GM12864 (cell line): ENCODE measurements around the gene ARNT2.

Experiments used
- DNase-seq: peaks from one replicate; pipeline ENCODE4 v3.0.0-alpha.2; 2011; ENCODE audit warnings: low read depth
- H3K4me3 ChIP-seq: 2 replicates; pipeline ENCODE4 v1.5.1; 2011; ENCODE audit warnings: mild to moderate bottlenecking, low read depth, low read length, control low read depth
- TF ChIP-seq, protein P1 (sequence below): IDR thresholded peaks from 2 replicates; pipeline ENCODE4 v1.5.1; 2011; ENCODE audit warnings: low read depth, mild to moderate bottlenecking, moderate library complexity, low read length, control low read depth, inconsistent platforms; ENCODE audit errors: missing control alignments

ARNT2 gene

DNA sequence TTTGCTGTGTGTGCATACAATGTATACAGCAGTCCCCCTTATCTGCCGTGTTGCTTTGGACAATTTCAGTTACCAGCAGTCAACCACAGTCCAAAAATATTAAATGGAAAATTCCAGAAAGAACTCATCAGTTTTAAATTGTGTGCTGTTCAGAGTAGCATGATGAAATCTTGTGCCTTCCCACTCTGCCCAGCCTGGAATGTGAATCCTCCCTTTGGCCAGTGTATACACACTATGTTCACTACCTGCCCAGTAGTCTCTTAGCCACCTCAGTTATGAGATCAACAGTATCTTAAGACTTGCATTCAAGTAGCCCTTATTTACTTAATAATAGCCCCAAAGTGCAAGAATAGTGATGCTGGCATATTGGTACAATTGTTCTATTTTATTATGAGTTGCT, 157.3 kb downstream of the ARNT2 start:
- TF ChIP-seq, protein P1, sequence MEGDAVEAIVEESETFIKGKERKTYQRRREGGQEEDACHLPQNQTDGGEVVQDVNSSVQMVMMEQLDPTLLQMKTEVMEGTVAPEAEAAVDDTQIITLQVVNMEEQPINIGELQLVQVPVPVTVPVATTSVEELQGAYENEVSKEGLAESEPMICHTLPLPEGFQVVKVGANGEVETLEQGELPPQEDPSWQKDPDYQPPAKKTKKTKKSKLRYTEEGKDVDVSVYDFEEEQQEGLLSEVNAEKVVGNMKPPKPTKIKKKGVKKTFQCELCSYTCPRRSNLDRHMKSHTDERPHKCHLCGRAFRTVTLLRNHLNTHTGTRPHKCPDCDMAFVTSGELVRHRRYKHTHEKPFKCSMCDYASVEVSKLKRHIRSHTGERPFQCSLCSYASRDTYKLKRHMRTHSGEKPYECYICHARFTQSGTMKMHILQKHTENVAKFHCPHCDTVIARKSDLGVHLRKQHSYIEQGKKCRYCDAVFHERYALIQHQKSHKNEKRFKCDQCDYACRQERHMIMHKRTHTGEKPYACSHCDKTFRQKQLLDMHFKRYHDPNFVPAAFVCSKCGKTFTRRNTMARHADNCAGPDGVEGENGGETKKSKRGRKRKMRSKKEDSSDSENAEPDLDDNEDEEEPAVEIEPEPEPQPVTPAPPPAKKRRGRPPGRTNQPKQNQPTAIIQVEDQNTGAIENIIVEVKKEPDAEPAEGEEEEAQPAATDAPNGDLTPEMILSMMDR: no peak
- no peak for DNase-seq
- no peak overlapping the region for H3K4me3 ChIP-seq

DNA sequence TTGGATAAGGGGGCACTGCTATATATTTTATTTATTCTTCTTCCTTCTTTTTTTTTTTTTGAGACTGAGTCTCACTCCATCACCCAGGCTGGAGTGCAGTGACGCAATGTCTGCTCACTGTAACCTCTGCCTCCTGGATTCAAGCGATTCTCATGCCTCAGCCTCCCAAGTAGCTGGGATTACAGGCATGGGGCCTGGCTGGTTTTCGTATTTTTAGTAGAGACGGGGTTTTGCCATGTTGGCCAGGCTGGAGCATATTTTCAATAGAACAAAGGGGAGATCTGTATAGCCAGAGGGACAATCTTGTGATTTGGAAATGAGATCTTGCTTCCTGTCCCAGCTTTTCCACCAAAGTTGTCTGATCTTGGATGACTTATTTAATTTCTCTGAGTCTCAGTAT, 157.9 kb downstream of the ARNT2 start:
- no peak overlapping the region for H3K4me3 ChIP-seq
- no peak for DNase-seq
- TF ChIP-seq, protein P1: no peak

DNA sequence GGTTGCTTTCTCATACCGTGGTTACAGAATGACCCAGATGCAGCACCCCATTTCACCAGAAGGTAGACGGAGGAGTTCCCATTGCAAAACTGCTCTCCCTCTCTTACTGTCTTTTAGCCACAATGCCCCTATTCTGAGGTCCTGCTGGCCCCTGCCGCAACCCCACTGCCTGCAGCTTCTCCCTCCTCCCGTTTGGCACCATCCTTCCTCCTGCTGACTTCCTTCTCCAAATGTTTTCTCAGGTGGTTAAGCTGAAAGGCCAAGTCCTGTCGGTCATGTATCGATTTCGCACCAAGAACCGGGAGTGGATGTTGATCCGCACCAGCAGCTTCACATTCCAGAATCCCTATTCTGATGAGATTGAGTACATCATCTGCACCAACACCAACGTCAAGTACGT, 158.7 kb downstream of the ARNT2 start:
- no peak overlapping the region for H3K4me3 ChIP-seq
- TF ChIP-seq, protein P1: no peak
- DNase-seq: no peak

DNA sequence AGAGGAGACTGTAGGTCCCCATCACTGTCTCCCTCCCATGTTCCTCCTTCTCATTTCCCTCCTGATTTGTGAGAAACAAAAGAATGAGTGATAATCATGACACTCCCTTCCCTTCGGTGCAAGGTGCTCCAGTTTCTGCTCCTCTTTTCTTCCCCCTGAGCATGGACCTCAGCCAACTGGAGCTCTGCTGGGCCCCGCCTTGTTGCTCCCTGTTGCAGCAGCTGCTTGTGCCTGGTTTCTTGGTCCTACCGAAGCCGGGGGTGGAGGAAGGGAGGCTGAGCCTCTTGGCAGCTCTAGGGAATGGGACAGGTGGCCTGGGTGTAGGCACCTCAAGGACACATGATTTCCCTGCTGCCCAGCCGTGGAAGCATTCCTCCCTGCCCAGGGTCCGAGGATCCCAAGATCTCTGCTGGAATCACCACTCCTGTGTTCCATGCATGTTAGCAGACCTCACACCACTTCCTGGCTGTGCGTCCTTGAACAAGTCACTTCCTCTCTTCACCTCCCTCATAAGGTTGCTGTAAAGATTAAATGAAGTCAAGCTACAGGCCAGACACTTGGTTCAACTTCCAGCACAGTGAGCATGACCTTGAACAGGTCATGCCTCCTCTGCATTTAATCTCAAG, 159.3 kb downstream of the ARNT2 start:
- DNase-seq: no peak
- TF ChIP-seq, protein P1: no peak

DNA sequence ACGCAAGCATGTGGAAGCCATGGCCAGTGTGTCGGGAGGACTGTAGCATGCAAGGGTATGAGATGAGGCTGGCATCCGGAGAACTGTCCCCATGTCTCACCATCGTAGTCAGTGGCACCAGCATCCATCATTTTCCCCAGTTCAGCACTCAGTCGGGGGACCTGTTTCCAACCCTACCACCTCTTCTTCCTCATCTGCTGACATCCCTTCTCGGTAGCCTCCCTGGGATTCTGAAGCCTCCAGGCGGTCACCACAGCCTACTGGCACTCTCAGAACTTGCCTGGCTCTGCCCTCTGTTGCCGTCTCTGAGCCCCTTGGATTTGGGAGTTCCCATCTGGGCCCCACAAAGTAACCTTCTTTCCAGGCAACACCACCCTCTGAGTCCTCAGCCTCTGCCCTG, 159.9 kb downstream of the ARNT2 start:
- TF ChIP-seq, protein P1: no peak
- no peak overlapping the region for H3K4me3 ChIP-seq
- DNase-seq: no peak

More for the DNA sequence above, 159.3 kb downstream of the ARNT2 start:
- H3K4me3 ChIP-seq: no peak overlapping the region

DNA sequence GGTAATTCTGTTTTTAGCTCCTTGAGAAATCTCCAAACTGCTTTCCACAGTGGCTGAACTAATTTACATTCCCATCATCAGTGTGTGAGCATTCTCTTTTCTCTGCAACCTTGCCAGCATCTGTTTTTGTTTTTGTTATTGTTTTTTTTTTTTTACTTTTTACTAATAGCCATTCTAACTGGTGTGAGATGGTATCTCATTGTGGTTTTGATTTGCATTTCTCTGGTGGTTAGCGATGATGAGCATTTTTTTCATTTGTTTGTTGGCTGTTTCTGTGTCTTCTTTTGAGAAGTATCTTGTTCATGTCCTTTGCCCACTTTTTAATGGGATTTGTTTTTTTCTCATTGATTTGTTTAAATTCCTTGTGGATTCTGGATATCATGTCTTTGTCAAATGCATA, 161.2 kb downstream of the ARNT2 start:
- no peak overlapping the region for H3K4me3 ChIP-seq
- DNase-seq: no peak
- TF ChIP-seq, protein P1: no peak

DNA sequence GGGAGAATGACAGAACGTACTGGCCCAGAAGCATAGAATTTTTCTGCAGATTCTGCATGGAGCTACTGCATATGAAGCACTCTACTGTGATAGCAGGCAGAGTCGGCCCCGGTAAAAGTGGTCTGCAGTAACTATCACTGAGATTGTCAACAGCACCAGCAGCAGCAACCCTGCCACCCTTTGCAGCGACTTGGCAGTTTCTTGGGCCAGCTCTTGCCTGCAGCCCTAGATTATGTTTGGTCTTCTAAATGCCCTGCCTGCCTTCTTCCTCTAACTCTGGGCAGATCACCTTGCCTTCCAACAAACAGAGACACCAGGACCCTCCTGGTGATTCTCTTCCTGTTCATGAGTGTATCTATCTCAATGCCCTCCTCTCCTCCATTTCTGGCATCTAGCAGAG, 161.8 kb downstream of the ARNT2 start:
- H3K4me3 ChIP-seq: no peak overlapping the region
- no peak for DNase-seq
- TF ChIP-seq, protein P1: no peak
